Activated CD4-positive, alpha-beta T cell treated with anti-CD3 and anti-CD28 coated beads for 48 hours (primary cell): ENCODE results near the gene DNLZ.
"Not testable (repeated sequence)": the region's sequence is repeated elsewhere in the genome, so short reads cannot be mapped to it uniquely, and the experiment has no call there.

Experiments used
- DNase-seq: peaks from one replicate; pipeline ENCODE4 v3.0.0-alpha.2; 2020

DNLZ gene

DNA sequence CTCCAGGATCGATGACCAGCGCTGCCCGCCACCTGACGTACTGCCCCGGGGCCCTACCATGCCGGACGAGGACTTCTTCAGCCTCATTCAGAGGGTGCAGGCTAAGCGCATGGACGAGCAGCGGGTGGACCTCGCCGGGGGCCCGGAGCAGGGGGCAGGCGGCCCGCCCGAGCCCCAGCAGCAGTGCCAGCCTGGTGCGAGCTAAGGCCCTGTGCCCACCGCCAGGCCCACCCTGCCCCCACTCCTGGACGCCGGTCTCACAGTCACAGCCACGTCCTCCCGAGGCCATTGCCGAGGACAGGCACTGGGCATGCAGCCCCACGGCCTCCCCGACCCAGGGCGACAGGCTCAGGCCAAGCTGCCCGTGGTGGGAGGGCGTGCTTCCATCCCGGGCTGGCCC is 5.5 kb downstream of the DNLZ start:
- DNase-seq: no peak

DNA sequence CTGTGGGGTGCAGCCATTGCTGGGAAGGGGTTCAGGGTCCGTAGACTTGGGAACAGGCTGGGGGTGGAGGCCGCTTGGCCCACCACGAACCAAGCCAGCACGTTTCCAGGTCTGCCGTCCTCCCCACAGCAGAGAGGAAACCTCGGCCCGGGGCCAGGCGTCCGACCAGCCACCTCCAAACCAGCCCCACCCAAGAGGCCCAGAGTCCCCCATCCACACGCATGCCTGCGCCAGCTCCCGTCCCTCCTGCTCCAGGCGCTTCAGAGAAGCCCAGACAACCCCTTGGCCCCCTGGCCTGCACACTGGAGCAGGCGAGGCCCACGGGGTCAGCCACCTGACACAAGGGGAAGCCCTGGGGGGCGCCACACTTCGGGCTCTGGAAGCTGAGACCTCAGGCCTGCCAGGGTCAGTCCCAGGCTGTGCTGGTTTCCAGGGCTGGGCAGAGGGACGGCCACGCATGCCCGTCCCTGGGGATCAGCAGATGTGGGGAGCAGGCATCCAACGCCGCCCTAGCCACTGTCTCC is 6.3 kb downstream of the DNLZ start:
- DNase-seq: no peak

DNA sequence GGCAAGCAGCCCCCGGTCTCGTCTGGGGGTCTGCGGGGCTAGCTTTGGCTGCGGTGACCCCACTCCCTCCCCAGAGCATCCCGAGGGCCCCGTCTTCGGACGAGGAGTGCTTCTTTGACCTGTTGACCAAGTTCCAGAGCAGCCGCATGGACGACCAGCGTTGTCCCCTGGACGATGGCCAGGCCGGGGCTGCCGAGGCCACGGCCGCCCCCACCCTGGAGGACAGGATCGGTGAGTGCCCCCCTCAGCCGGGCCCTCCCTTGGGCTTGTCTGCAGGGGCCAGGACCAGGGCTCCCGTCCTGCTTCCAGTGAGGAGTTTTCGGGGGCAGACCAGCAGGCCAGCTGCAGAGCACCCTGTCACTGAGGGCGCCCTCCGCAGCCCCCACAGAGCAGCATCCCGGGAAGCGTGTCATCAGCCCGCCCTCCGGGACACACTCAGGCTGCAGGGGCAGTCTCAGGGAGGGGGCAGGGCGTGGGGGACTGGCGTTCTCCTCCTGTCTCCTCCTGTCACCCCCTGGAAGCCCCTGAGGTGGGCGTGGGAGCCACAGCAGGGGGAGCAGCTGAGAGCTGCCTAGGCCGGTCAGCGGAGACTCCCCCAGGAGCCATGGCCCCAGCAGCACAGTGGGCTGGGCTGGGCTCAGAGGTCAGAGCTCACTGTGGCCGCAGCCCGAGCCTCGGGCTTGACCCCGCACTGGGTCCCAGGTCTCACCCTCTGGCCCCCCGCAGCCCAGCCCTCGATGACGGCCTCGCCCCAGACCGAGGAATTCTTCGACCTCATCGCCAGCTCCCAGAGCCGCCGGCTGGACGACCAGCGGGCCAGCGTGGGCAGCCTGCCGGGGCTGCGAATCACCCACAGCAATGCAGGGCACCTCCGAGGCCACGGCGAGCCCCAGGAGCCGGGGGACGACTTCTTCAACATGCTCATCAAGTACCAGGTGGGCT is 7.7 kb downstream of the DNLZ start:
- no peak for DNase-seq

DNA sequence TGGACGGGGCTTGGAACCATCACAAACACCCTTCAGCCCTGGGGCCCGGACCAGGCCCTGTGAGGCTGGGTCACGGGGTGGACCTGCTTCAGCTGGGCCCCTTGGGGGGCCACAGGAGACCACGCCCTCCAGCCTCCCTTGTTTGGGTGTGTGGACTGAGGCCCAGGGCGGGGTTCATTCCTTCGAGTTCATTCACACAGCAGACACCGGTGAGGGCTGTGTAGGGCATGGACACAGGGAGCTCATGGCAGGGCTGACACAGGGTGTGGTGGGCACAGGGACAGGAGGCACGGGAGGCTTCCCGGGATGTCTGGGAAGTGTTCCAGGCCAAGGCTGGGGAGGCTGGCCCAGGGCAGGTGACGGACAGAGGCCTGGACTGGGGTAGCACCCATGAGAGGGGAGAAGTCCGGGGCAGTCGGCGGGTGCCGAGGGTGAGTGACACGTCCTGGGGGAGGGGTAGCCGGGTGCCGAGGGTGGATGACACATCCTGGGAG is 8.9 kb downstream of the DNLZ start:
- DNase-seq: no peak

DNA sequence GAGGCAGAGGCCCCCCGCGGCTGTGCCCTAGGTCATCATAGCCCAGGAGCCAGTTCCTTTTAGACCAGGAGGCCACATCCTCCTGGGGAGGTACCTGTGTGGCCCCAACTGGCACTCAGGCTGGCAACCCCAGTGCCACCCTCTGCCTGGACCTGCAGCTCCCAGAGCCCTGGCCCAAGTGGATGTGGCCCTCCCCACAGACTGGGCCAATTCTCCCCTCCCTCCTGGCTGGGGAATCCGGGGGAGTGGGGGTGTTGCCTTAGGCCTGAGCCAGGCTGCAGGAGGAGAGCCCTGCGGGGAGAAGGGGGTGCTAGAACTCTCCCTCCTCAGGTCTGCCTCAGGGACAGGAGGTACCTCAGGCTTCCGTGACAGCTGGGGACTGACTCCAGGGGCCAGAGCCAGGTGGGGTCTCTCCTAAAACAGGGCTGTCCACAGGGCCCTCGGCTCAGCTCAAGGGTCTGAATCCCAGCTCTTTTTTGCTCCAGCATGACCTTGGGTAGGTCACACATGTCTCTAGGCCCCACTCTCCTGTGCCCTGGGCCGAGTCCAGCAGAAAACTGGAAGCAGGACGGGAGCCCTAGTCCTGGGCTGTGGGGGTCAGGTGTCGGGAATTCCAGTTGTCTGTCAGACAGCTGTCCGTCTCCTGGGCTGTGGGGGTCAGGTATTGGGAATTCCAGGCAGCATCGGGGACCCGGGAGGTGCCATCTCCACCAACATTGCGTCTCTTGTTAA is 9.6 kb downstream of the DNLZ start:
- no peak for DNase-seq

DNA sequence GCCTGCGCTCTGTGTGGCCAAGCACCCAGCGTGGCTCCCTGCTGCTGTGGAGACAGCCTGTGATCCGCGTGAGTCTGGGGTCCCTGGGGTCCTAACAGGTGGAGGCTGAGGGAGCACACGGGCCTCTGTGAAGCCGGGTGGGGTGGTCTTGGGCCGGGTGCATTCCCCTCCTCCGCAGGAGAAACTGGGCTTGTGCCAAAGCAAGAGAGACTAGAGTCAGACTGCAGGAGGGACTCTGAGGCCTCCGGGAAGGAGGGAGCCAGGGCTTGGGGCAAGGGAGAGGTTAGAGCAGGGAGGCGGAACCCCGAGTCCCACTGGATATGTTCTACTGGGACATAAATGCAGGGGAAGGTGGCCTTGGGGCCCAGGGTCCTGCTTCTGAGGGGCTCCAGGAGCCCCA is 10.5 kb downstream of the DNLZ start:
- DNase-seq: no peak

DNA sequence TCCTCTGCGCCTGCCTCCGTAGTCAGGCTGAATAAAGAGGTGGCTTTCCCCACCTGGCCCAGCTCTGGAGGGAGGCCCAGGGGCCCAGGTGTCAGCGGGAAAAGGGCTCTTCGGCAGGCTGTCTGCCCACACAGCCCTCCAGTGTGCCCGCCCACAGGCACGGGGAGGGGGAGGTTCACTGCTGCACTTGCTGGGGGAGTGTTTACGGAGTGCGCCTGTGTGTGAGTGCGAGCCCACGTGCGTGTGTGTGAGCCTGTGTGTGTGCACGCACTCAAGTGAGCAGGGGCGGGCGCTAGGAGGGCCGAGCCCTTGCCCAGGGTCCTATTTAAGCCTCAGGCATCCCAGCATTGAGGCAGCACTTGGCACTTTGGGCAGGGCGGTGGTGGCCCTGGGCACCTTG is 10.9 kb downstream of the DNLZ start:
- DNase-seq: no peak

DNA sequence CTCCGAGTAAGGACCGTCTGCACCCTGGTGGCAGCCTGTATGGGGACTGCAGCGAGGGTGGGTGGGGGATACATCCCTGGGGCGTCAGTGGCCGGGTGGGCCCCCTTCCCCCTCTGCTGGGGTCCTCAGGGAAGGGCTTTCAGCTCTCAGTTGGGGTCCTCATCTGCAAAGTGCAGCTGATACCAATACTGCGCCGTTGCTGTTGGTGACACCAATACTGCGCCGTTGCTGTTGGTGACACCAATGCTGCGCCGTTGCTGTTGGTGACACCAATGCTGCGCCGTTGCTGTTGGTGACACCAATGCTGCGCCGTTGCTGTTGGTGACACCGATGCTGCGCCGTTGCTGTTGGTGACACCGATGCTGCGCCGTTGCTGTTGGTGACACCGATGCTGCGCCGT is 11.7 kb downstream of the DNLZ start:
- not testable (repeated sequence) for DNase-seq

DNA sequence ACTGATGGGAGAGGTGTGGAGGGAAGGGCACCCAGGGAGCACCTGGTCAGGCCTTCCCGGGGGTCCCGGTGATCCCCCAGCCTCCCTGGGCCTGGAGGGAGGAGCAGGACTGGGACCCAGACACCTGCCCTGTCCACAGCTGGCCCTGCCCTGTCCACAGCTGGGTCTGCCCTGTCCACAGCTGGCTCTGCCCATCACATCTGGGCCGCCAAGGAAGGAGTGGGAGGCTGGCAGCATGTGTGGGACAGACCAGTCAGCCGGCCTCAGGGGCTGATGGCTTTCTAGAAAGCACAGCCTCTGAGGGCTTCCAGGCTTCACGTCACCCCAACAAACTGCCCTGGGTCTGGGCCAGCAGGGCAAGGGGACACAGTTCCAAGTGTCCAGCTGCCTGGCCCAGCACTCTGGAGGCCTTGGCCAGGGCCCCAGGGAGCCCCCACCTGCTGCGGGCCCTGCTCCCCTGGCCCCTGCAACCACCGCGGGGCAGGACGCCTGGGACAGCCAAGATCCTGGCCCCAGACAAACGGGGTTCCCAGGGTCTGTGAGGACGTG is 12.2 kb downstream of the DNLZ start:
- no peak for DNase-seq

DNA sequence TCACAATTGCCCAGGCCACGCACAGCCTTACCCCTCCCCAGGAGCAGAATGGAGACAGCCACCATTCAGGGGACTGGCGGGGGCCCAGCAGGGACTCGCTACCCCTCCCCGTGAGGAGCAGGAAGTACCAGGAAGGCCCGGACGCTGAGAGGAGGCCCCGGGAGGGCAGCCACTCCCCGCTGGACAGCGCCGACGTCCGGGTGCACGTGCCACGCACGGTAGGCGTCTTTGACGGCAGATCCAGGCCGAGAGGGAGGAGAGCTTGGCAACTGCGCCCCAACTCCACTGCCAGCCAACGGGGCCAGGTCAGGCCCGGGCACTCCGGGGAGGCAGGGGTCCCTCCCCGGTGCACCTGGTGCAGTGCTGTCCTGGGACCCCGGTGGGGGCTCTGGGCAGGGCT is 14.0 kb downstream of the DNLZ start:
- no peak for DNase-seq

DNA sequence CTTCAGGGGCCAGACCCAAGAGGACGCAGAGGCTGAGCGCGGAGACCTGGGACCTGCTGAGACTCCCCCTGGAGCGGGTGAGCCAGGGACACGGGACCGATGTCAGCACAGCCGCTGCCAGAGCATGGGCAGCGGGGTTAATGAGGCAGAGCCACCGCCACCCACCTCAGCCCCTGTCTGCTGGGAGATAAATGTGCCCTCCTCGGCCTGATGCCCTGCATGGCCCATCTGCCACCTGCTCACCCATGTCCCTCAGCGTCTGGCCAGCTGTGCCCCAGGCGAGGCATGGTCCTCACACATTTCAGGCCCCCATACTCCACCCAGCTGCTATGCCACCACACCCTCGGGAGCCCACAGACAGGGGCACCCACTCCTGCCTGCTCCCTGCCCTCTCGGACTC is 14.9 kb downstream of the DNLZ start:
- no peak for DNase-seq

DNA sequence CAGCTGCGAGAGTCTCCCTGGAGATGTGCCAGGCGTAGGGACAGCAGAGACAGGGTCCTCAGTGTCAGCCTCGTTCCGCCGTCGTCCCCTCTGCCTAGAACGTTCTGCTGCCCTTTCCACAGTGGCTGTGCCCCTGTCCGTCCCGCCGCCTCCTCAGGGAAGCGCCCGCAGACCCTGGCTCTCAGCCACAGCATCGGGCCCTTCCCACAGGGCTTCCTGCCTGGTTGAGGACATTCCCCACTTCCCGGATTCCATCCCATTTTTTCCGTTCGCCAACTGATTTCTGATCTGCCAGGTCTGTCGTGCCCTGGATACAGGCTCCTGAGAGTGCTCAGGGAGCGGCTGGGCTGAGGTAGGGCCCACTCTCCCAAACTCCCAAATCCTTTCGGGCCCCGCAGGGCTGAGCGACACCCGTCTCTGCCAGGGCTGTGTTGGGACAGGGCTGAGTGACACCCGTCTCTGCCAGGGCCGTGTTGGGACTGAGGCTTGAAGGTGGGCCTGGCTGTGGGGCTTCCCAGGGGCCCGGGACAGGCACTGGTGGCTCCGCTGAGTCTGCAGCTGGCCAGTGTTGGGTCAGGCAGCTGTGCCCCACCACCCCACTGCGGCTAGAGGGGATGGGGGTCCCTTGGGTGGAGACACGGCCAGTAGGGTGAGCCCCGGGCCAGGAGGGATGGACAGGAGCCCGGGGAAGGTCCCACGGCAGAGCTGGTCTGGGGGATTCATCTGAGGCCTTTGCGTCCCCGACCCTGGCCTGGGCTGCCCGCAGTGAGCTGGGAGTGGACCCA is 15.9 kb downstream of the DNLZ start:
- DNase-seq: no peak

DNA sequence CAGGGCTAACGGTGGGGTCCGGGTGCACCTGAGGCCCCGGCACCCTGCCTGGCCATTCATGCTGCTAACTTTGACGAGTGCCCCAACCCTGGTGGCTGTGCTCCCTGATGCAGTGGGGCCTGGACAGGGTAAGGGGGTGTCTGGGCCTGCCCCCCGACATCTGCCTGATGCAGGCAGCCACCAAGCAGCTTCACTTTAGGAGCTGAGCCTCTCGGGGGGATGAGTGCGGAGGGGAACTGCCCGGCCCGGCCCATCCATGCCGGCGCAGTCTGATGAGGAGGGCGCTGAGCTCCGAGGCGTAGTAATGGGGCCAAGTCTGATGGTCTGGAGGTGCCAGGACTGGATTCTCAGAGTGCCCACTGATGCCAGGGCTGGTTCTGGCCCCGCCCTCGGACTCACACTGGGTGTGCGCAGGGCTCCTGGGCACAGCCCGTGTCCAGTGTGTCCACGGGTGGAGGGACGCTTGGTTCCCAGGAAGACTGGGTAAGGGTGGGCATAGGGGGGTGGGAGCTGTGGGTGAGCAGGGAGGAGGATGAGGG is 16.5 kb downstream of the DNLZ start:
- no peak for DNase-seq

DNA sequence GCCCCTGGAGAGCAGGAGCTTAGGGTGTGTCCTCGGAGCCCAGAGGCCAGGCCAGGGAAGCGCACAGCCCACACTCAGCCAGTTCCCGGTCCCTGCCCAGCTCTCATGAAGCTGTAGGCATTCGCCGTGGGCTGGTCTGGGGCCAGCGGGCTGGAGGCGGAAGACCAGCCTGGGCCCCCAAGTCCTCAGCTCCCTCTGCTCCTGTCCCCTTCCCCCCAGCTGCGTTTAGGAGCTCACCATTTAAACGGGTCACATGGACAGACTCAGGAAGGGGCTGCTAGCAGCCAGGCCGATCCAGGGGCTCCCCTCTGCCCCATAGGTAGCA is 17.4 kb downstream of the DNLZ start:
- no peak for DNase-seq

DNA sequence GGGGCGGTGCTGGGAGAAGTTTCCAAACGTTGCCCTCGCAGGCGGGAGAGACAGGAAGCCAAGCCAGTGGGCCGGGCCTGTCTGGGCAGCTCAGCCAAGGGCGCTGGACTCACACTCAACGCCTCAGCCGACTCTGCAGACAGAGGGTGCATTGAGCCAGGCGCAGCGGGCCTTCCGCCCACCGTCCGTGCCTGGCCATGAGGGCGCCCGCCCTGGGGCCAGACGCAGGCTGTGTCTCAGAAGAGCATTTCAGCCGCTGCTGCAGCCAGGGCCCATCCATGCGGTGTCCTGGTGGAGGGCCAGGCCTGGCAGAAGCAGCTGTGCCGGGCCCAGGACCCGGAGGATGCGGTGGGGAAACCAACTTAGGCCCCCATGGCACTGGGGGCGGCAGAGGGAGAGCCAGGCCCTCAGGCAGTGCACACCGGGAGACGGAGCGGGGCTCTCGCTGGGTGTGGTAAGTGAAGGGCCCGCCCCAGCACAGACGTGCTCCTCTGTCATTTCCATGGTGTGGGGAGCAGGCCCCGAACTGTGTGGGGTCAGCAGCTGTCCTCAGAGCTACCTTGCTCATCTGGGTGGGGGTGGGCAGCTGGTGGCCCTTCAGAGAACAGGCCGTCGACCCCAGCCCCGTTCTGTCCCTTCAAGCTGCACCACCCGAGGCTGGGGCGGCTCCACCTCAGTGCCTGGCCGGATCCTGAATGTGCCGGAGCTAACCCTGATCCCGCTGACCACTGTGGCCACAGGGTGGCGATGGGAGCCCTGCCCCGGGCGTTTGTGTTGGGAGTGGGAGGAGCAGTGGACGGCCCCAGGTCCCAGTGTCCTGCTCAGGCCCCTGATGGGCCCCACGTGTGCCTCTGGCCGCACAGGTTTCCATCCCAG is 18.0 kb downstream of the DNLZ start:
- no peak for DNase-seq

DNA sequence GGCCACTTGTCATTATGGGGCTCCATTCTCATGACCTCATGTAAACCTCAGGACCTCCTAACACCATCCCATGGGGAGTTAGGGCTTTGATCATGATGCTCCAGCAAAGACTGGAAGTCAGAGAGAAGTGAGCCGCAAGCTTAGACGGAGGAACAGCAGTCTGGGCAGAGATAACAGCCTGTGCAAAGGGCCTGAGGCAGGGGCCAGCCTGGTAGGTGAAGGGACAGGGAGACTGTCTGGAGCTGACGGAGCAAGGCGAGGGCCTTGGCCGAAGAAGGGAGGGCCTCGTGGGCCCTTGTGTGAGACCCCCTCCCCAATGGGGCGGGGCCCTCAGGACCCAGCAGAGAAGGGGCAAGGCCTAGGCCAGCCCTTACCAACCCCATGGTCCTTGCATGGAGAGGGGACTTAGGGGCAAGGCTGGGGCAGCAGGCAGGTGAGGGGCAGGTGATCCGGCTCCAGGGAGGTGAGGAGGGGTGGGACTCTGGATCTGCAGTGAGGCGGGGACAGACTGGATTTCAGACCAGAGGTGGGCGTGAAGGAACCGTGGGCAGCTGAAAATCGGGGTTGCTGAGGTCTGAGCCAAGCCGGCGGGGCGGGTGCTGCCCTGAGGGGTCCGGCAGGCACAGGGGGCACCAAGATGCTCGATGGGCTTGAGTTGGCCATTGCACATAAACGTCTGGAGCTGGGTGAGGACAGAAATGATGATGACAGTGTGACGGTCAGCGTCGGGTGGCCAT is 18.8 kb downstream of the DNLZ start:
- no peak for DNase-seq

DNA sequence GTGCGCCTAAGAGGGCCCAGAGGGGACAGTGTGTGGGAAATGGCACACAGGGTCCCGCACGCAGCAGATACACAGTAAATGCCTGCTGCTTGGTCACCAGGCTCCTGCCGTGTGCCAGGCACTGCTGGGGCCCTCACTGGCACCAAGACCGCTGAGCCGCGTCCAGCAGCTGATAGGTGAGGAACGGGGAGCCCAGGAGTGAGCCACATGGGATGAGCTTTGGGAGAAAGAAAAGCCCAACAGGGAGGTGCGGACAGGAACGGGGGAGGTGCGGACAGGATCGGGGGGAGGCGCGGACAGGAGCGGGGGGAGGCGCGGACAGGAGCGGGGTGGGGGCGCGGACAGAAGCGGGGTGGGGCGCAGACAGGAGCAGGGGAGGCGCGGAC is 19.7 kb downstream of the DNLZ start:
- DNase-seq: no peak

DNA sequence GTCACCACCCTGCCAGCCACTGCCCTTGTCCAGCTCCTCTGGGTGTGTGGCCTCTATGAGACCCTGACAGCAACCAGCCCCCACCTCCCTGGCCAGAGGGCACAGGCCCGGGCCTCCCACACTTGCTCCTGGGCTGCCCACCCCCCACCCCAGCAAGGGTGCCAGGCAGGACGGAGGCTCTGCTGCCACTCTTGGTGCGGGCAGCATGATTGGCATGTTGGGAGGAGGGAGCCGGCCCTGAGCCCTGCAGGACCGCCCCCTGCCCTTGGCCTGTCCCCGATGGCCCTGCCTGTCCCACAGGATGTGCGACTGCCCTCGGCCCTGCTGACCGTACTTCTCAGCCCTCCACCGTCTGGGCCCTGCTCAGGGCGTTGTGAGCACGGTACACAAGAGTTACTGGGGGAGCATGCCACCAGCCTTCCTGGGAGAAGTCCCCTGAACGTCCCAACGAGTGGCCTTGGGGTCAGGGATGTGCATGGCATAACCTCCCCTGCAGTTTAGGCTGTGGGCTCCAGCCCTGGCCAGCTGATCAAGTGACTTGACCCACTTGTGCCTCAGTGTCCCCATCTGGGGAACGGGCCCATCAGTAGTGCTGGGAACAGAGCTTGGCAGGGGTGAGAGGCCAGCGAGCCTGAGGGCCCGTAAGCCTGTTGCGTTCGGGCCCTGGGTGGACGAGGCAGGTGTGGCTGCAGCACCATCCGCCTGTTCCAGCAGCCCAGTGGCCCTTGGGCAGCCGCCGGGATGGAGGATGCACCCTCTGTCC is 20.2 kb downstream of the DNLZ start:
- DNase-seq: no peak

DNA sequence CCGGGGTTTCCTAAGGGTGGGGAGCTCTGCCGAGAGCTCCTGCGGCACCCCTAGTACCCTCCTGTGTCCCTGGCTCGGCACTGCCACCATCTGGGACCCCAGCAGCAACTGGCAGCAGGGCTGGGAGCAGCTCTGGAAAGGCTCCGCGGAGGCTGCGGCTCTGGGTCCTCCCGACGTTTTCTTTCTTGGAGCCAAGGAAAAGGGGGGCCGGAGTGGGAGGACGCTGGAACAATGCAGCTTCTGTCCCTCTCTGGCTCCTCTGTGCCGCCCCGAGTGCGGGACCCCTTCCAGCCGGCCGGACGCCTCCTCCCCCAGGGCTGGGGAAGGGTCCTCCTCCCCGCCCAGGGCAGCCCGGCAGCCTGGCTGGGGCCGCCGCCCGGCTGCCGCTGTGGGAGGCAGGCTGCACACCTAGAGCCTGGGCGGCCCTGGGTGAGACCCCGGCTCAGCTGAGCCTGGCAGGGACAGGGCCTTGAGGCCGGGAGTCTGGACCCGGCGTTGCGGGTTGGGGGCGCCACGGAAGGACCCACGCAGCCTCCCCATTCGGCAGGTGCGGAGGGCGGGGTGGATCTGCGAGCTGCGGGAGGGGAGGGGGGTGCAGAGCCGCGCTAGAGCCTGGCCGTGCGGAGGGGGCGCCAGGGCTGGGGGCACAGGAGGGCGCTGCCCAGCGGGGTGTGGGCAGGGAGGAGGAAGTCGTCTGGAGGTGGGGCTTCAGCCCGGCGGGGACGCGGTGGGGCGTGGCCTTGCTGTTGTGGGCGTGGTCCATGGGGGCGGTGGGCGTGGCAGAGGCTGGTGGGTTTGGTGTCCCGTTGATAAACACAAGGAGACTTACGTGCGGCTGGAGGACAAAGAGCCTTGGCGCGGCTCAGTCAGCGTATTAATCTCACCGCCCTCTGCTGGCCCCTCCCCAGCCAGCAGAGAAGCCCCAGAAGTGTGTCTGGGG is 21.1 kb downstream of the DNLZ start:
- peak; percentile 82 for DNase-seq
